CD14-positive monocyte (primary cell): ENCODE results near the gene CFAP53. TPM values are rescaled to one million over a fixed set of nuclear protein-coding genes. Genes with fewer than 3 reads are reported as not detected.
A peak's percentile ranks its signal among the peaks of the same experiment; 100 is the strongest.

Experiments used
- DNase-seq, 3 donors: peaks; one replicate each; pipeline ENCODE4 v3.0.0-alpha.2; 2011 to 2022
- H2AFZ ChIP-seq: 2 replicates; pipeline ENCODE4 v1.6.0; 2012; ENCODE audit warnings: mild to moderate bottlenecking, low read depth, low read length, inconsistent platforms; ENCODE audit not compliant: insufficient read depth, poor library complexity, severe bottlenecking
- H3K27ac ChIP-seq, 2 donors: 1 replicate in 1 of 2; 2 replicates in 1 of 2; pipeline ENCODE4 v1.5.1; 2012 to 2013; ENCODE audit warnings: low read length in 2 of 2, control low read depth in 1 of 2, inconsistent platforms in 1 of 2, low read depth in 1 of 2, mild to moderate bottlenecking in 1 of 2
- H3K27me3 ChIP-seq, 2 donors: one replicate each; pipeline versions ENCODE4 v1.6.0 to v1.6.1; 2011 to 2013; ENCODE audit warnings: low read length in 2 of 2; ENCODE audit not compliant: control insufficient read depth in 2 of 2, insufficient read depth in 2 of 2
- H3K36me3 ChIP-seq, 2 donors: replicated peaks in 1 of 2; 1 replicate in 1 of 2; 2 replicates in 1 of 2; pipeline versions ENCODE4 v1.5.1 to v1.6.1; 2012 to 2013; ENCODE audit warnings: low read length in 2 of 2, control low read depth in 1 of 2, inconsistent platforms in 1 of 2, mild to moderate bottlenecking in 1 of 2; ENCODE audit not compliant: insufficient read depth in 2 of 2, control insufficient read depth in 1 of 2
- H3K4me1 ChIP-seq, 2 donors: 1 replicate in 1 of 2; 2 replicates in 1 of 2; pipeline versions ENCODE4 v1.5.1 to v1.6.1; 2012 to 2013; ENCODE audit warnings: low read length in 2 of 2, control low read depth in 1 of 2, inconsistent platforms in 1 of 2, mild to moderate bottlenecking in 1 of 2, moderate library complexity in 1 of 2; ENCODE audit not compliant: insufficient read depth in 2 of 2, control insufficient read depth in 1 of 2
- H3K4me2 ChIP-seq: replicated peaks from 2 replicates; pipeline ENCODE3; 2012; ENCODE audit warnings: low read length, moderate library complexity, mild to moderate bottlenecking; ENCODE audit not compliant: poor library complexity, severe bottlenecking; ENCODE audit errors: extremely low read depth
- H3K4me3 ChIP-seq, 3 experiments: fragments of 200-600 bp in 1 of 3; sonication (generic) in 1 of 3; replicated peaks in 1 of 3; 1 replicate in 2 of 3; 2 replicates in 1 of 3; pipeline ENCODE4 v1.5.1; 2011 to 2013; ENCODE audit warnings: low read length in 3 of 3, mild to moderate bottlenecking in 3 of 3, control low read depth in 2 of 3, low read depth in 2 of 3, inconsistent platforms in 1 of 3, moderate library complexity in 1 of 3
- H3K79me2 ChIP-seq: 2 replicates; pipeline ENCODE4 v1.6.0; 2012; ENCODE audit warnings: mild to moderate bottlenecking, control low read depth, inconsistent platforms, low read length, moderate library complexity; ENCODE audit not compliant: insufficient read depth
- H3K9ac ChIP-seq: 2 replicates; pipeline ENCODE4 v1.6.0; 2017; ENCODE audit warnings: low read length, mild to moderate bottlenecking; ENCODE audit not compliant: insufficient read depth, poor library complexity, severe bottlenecking
- H3K9me3 ChIP-seq, 2 donors: replicated peaks in 1 of 2; 1 replicate in 1 of 2; 2 replicates in 1 of 2; pipeline versions ENCODE4 v1.5.1 to v1.6.1; 2012 to 2013; ENCODE audit warnings: low read length in 2 of 2, control low read depth in 1 of 2; ENCODE audit not compliant: control insufficient read depth in 1 of 2, insufficient read depth in 1 of 2
- H4K20me1 ChIP-seq: 2 replicates; pipeline ENCODE4 v1.6.0; 2012; ENCODE audit warnings: mild to moderate bottlenecking, low read length, control low read depth, moderate library complexity; ENCODE audit not compliant: insufficient read depth
- H3K27ac Mint-ChIP-seq, 7 donors: one replicate each; pipeline ENCODE4 v1.8.0; 2020; ENCODE audit warnings: mild to moderate bottlenecking in 7 of 7, mixed read lengths in 7 of 7, moderate library complexity in 6 of 7, inconsistent platforms in 2 of 7
- H3K27me3 Mint-ChIP-seq, 3 donors: one replicate each; pipeline ENCODE4 v1.8.0; 2021 to 2022; ENCODE audit warnings: low read depth in 3 of 3, mild to moderate bottlenecking in 3 of 3, mixed read lengths in 3 of 3, moderate library complexity in 3 of 3, inconsistent platforms in 1 of 3
- H3K36me3 Mint-ChIP-seq, 2 donors: one replicate each; pipeline ENCODE4 v1.8.0; 2020; ENCODE audit warnings: mixed read lengths in 2 of 2, inconsistent platforms in 1 of 2, mild to moderate bottlenecking in 1 of 2
- H3K4me1 Mint-ChIP-seq: one replicate; pipeline ENCODE4 v1.8.0; 2020; ENCODE audit warnings: mild to moderate bottlenecking, mixed read lengths
- H3K4me3 Mint-ChIP-seq, 2 donors: one replicate each; pipeline ENCODE4 v1.8.0; 2020; ENCODE audit warnings: mild to moderate bottlenecking in 2 of 2, mixed read lengths in 2 of 2, moderate library complexity in 1 of 2
- H3K9me3 Mint-ChIP-seq, 7 donors: one replicate each; pipeline ENCODE4 v1.8.0; 2020 to 2022; ENCODE audit warnings: mixed read lengths in 7 of 7, mild to moderate bottlenecking in 6 of 7, moderate library complexity in 6 of 7, inconsistent platforms in 2 of 7
- WGBS: methylation state at CpG from one replicate; pipeline ENCODE4 v1.1.5; 2013; ENCODE audit warnings: missing lambda C conversion rate; ENCODE audit not compliant: insufficient coverage; 5-methylcytosine and 5-hydroxymethylcytosine counted together
- intact Hi-C, 2 donors: fragments of 100-400 bp; cut with micrococcal nuclease; formaldehyde crosslinking; loops; one replicate each; pipeline versions ENCODE4 v1.15.0 to v1.15.1; 2023
- polyA plus RNA-seq, 3 donors: library from polyadenylated mRNA; depleted of rRNA in 1 of 3; unstranded in 2 of 3; stranded (reverse) in 1 of 3; fragments of 300-500 nt in 2 of 3; fragments of >200 nt in 1 of 3; fragmentation: Illumina TruSeq in 2 of 3; gene quantifications; 1 replicate in 2 of 3; 2 replicates in 1 of 3; pipeline ENCODE4 v1.2.3, GENCODE V29; 2012 to 2021
- TF ChIP-seq, protein P1 (sequence below): fragments of 200-600 bp; IDR thresholded peaks from one replicate; pipeline ENCODE4 v1.8.0; 2022; ENCODE audit warnings: antibody characterized with exemption, mild to moderate bottlenecking

The CFAP53 gene
- polyA plus RNA-seq, 3 donors = 0.08 to 0.14 TPM; not detected in 1

DNA sequence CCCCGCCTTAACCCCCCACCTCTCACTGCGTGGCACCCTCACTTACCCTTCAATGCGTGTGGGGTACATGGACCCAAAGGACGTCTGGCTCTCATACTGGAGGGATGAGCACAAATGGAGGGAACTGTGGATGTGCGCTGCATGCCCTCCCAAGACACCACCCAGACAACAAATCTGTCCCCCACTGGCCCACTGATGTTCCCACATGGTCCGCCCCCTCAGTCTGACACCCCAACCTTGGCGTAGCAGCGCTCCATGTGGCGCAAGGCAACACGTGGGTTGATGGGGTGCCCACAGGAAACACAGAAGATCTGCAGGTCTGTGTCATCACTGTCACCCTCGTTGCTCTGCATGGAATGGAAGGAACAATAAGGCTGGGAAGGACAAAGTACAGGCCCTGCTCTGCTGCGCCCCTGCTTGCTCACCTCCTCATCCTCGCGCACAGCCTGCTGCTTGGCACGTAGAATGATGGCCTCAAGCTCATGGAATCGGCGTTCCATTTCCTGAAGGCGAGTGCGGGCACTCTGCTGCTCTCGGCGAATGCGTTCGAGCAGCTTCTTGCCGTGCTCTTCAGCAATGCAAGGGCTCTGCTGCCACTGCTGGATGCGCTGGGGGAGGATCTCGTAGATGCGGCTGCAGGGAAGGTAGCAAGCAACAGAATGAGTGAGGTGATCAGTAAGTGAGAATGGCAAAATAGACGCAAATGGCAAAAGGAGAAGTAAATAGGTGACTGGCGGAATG is 17.3 kb upstream of the CFAP53 start:
- intact Hi-C loops = loop anchor here (5.0 to 10.0 kb wide), 3 partner anchors 74 to 789 kb away; partner anchors contain the start of genes SKA1 (in 2 of the 2) and RPL17 (in 1 of the 2)
- Mint-ChIP-seq H3K4me1 (peaks cover 57% of the 10 kb centered on the region), H3K36me3 (peaks cover 43 to 49% of the 10 kb centered on the region in 2 donors), H3K27ac (peak overlapping the region; percentile 80 to 96 (median 89)), H3K4me3 (peak overlapping the region in 1 of 2 donors; percentile 48), H3K9me3 (peaks cover 0 to 2% (median 0%) of the 10 kb centered on the region in 7 donors), H3K27me3 (peaks cover 0 to 2% (median 0%) of the 10 kb centered on the region in 3 donors)
- Histone ChIP-seq H3K4me2 (no peak overlapping the region), H2AFZ (no peak overlapping the region), H3K4me1 (peaks cover 38 to 67% of the 10 kb centered on the region in 2 donors), H3K4me3 (no peak overlapping the region), H4K20me1 (no peaks in the 10 kb centered on the region), H3K9me3 (no peaks in the 10 kb centered on the region), H3K79me2 (peaks cover 45% of the 10 kb centered on the region), H3K27me3 (no peaks in the 10 kb centered on the region), H3K27ac (peak overlapping the region in 1 of 2 donors; percentile 34), H3K36me3 (peaks cover 33 to 53% of the 10 kb centered on the region in 2 donors), H3K9ac (no peak overlapping the region)
- 85% methylated on average over 27 of the region's 29 CpGs for WGBS
- DNase-seq = no peak
- TF ChIP-seq, protein P1, sequence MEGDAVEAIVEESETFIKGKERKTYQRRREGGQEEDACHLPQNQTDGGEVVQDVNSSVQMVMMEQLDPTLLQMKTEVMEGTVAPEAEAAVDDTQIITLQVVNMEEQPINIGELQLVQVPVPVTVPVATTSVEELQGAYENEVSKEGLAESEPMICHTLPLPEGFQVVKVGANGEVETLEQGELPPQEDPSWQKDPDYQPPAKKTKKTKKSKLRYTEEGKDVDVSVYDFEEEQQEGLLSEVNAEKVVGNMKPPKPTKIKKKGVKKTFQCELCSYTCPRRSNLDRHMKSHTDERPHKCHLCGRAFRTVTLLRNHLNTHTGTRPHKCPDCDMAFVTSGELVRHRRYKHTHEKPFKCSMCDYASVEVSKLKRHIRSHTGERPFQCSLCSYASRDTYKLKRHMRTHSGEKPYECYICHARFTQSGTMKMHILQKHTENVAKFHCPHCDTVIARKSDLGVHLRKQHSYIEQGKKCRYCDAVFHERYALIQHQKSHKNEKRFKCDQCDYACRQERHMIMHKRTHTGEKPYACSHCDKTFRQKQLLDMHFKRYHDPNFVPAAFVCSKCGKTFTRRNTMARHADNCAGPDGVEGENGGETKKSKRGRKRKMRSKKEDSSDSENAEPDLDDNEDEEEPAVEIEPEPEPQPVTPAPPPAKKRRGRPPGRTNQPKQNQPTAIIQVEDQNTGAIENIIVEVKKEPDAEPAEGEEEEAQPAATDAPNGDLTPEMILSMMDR = no peak

- H3K9ac ChIP-seq = no peak overlapping the region
- 97% methylated on average over 41 of the region's 42 CpGs for WGBS
- Mint-ChIP-seq H3K27me3 (peaks cover 0 to 2% (median 0%) of the 10 kb centered on the region in 3 donors), H3K4me3 (peak overlapping the region in 1 of 2 donors; percentile 58), H3K4me1 (peaks cover 57% of the 10 kb centered on the region), H3K36me3 (peaks cover 47 to 52% of the 10 kb centered on the region in 2 donors), H3K27ac (peak overlapping the region in 5 of 7 donors; percentile 80 to 96 (median 93)), H3K9me3 (peaks cover 0 to 2% (median 0%) of the 10 kb centered on the region in 7 donors)
- intact Hi-C loops = loop anchor here (5.0 to 10.0 kb wide), 3 partner anchors 75 to 788 kb away; partner anchors contain the start of genes SKA1 (in 2 of the 2) and RPL17 (in 1 of the 2)
- no peak overlapping the region for H2AFZ ChIP-seq
- peak overlapping the region in 1 of 3 experiments; percentile 86 for H3K4me3 ChIP-seq
- peaks cover 48% of the 10 kb centered on the region for H3K79me2 ChIP-seq
- peaks cover 36 to 62% of the 10 kb centered on the region in 2 donors for H3K36me3 ChIP-seq
- TF ChIP-seq, protein P1 = no peak
- H3K27ac ChIP-seq = peak overlapping the region in 1 of 2 donors; percentile 86
- no peaks in the 10 kb centered on the region for H3K27me3 ChIP-seq
- no peak for DNase-seq
- H3K4me2 ChIP-seq = peak overlapping the region; percentile 77
- H3K4me1 ChIP-seq = peaks cover 33 to 62% of the 10 kb centered on the region in 2 donors
- no peaks in the 10 kb centered on the region for H3K9me3 ChIP-seq
- no peaks in the 10 kb centered on the region for H4K20me1 ChIP-seq
Observed at GRCh38 chr18:50282521-50283335, 16.4 kb upstream of the CFAP53 start.
